Astrocyte (in vitro differentiated cells and primary cell): ENCODE results near the gene LMX1B. TPM values are rescaled to one million over a fixed set of nuclear protein-coding genes. Genes with fewer than 3 reads are reported as not detected.

Experiments used
- DNase-seq: peaks from one replicate; pipeline ENCODE4 v3.0.0-alpha.2; 2010; ENCODE audit warnings: low read depth
- FAIRE-seq: peaks from 2 replicates; lab custom pipeline; 2011; peaks lifted over from hg19 to GRCh38; lab: Jason Lieb, UNC
- H2AFZ ChIP-seq: 2 replicates; pipeline ENCODE4 v1.6.0; 2012; ENCODE audit warnings: low read depth, low read length, inconsistent platforms
- H3K27ac ChIP-seq: 2 replicates; pipeline ENCODE4 v1.5.1; 2011; ENCODE audit warnings: low read depth, low read length, inconsistent platforms
- H3K27me3 ChIP-seq: 2 replicates; pipeline ENCODE4 v1.6.0; 2011; ENCODE audit warnings: low read length, inconsistent platforms; ENCODE audit not compliant: insufficient read depth
- H3K36me3 ChIP-seq: 2 replicates; pipeline ENCODE4 v1.5.1; 2011; ENCODE audit warnings: low read length, inconsistent platforms; ENCODE audit not compliant: insufficient read depth
- H3K4me1 ChIP-seq: 2 replicates; pipeline ENCODE4 v1.5.1; 2011; ENCODE audit warnings: low read length, inconsistent platforms; ENCODE audit not compliant: insufficient read depth
- H3K4me2 ChIP-seq: 2 replicates; pipeline ENCODE4 v1.6.0; 2012; ENCODE audit warnings: low read length, inconsistent platforms
- H3K4me3 ChIP-seq: 2 replicates; pipeline ENCODE4 v1.5.1; 2011; ENCODE audit warnings: low read depth, mild to moderate bottlenecking, low read length, inconsistent platforms; ENCODE audit not compliant: insufficient read depth
- H3K79me2 ChIP-seq: 2 replicates; pipeline ENCODE4 v1.6.0; 2012; ENCODE audit warnings: mild to moderate bottlenecking, low read length, inconsistent platforms; ENCODE audit not compliant: insufficient read depth
- H3K9ac ChIP-seq: 2 replicates; pipeline ENCODE4 v1.6.0; 2012; ENCODE audit warnings: mild to moderate bottlenecking, low read length, inconsistent platforms
- H3K9me3 ChIP-seq: 2 replicates; pipeline ENCODE4 v1.5.1; 2012; ENCODE audit warnings: low read depth, mild to moderate bottlenecking, low read length, inconsistent platforms; ENCODE audit not compliant: insufficient read depth
- H4K20me1 ChIP-seq: 2 replicates; pipeline ENCODE4 v1.6.0; 2012; ENCODE audit warnings: low read length, inconsistent platforms; ENCODE audit not compliant: insufficient read depth
- H3K27ac Mint-ChIP-seq: one replicate; pipeline ENCODE4 v1.8.0; 2021; ENCODE audit warnings: mild to moderate bottlenecking, mixed read lengths; ENCODE audit not compliant: unreplicated experiment
- H3K27me3 Mint-ChIP-seq: one replicate; pipeline ENCODE4 v1.8.0; 2021; ENCODE audit warnings: low read depth, mixed read lengths; ENCODE audit not compliant: unreplicated experiment
- H3K36me3 Mint-ChIP-seq: one replicate; pipeline ENCODE4 v1.8.0; 2021; ENCODE audit warnings: low read depth, mixed read lengths; ENCODE audit not compliant: unreplicated experiment
- H3K4me1 Mint-ChIP-seq: one replicate; pipeline ENCODE4 v1.8.0; 2021; ENCODE audit warnings: low read depth, mixed read lengths; ENCODE audit not compliant: unreplicated experiment
- H3K4me3 Mint-ChIP-seq: one replicate; pipeline ENCODE4 v1.8.0; 2021; ENCODE audit warnings: mild to moderate bottlenecking, moderate library complexity, mixed read lengths; ENCODE audit not compliant: unreplicated experiment
- H3K9me3 Mint-ChIP-seq: one replicate; pipeline ENCODE4 v1.8.0; 2021; ENCODE audit warnings: mild to moderate bottlenecking, mixed read lengths; ENCODE audit not compliant: unreplicated experiment
- EZH2 ChIP-seq: IDR thresholded peaks from 2 replicates; pipeline ENCODE4 v1.6.1; 2012; ENCODE audit warnings: mild to moderate bottlenecking, low read length, inconsistent platforms; ENCODE audit not compliant: insufficient read depth
- total RNA-seq: library from RNA; stranded (reverse); gene quantifications from 2 replicates; pipeline ENCODE4 v1.2.1, GENCODE V29; 2021
- TF ChIP-seq, protein P1 (sequence below): IDR thresholded peaks from 2 replicates; pipeline ENCODE4 v1.5.1; 2011; ENCODE audit warnings: low read depth, mild to moderate bottlenecking, inconsistent platforms, low read length, moderate library complexity; ENCODE audit not compliant: insufficient read depth

The LMX1B gene
- total RNA-seq, 1 donor from 2014 or later: 0.45 TPM

- no peaks in the 10 kb centered on the region for H3K79me2 ChIP-seq
- no peak overlapping the region for H2AFZ ChIP-seq
- no peak overlapping the region for H3K9ac ChIP-seq
- H3K27ac ChIP-seq: no peak overlapping the region
- peaks cover 3% of the 10 kb centered on the region for H3K9me3 Mint-ChIP-seq
- H3K4me3 ChIP-seq: no peak overlapping the region
- peaks cover 75% of the 10 kb centered on the region for H3K27me3 ChIP-seq
- H3K27me3 Mint-ChIP-seq: peaks cover 73% of the 10 kb centered on the region
- no peaks in the 10 kb centered on the region for H3K36me3 ChIP-seq
- no peak overlapping the region for H3K27ac Mint-ChIP-seq
- TF ChIP-seq, protein P1, sequence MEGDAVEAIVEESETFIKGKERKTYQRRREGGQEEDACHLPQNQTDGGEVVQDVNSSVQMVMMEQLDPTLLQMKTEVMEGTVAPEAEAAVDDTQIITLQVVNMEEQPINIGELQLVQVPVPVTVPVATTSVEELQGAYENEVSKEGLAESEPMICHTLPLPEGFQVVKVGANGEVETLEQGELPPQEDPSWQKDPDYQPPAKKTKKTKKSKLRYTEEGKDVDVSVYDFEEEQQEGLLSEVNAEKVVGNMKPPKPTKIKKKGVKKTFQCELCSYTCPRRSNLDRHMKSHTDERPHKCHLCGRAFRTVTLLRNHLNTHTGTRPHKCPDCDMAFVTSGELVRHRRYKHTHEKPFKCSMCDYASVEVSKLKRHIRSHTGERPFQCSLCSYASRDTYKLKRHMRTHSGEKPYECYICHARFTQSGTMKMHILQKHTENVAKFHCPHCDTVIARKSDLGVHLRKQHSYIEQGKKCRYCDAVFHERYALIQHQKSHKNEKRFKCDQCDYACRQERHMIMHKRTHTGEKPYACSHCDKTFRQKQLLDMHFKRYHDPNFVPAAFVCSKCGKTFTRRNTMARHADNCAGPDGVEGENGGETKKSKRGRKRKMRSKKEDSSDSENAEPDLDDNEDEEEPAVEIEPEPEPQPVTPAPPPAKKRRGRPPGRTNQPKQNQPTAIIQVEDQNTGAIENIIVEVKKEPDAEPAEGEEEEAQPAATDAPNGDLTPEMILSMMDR: no peak
- TF ChIP-seq EZH2: no peak
- H3K4me2 ChIP-seq: no peak overlapping the region
- H4K20me1 ChIP-seq: peaks cover 5% of the 10 kb centered on the region
- no peaks in the 10 kb centered on the region for H3K36me3 Mint-ChIP-seq
- DNase-seq: no peak
- H3K4me1 ChIP-seq: no peaks in the 10 kb centered on the region
- no peak for FAIRE-seq
- no peak overlapping the region for H3K4me3 Mint-ChIP-seq
- no peaks in the 10 kb centered on the region for H3K4me1 Mint-ChIP-seq
- H3K9me3 ChIP-seq: no peaks in the 10 kb centered on the region
Observed at GRCh38 chr9:126628146-126628545, 14.4 kb downstream of the LMX1B start.

DNA sequence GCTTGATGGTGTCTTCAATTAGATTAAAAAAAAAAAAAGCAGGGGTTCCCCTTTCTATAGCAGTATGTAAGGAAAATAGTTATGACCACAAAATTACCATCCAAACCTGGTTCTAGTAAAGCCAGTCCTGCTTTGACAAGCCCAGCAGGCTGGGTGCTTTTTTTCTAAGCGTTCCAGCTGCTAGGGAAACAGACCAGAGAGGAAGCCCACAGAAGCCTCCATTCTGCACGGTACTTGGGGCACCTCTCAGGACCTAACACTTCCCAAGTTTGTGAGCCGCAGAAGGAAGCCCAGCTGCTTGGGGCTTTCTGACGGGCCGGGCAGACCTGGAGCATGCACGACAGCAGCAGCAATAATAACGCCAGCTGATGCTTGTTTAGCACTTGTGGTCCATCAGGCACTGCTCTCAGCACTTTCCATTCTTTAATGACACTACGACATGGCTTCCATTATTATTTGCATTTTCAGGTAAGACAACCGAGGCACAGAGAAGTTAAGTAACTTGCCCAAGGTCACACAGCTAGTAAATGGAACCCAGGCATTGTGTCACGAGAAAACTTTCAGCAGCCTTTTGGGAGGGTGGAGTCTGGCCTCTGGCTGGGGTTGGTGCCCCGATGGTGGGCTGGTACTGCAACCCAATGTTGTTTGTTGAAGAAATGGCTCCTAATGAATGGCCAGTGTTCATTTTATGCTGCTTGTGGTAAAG is 15.4 kb downstream of the LMX1B start:
- Histone ChIP-seq H2AFZ (no peak overlapping the region), H3K9ac (no peak overlapping the region), H3K4me2 (no peak overlapping the region), H3K79me2 (no peaks in the 10 kb centered on the region), H3K27ac (no peak overlapping the region), H3K36me3 (no peaks in the 10 kb centered on the region), H4K20me1 (peaks cover 5% of the 10 kb centered on the region), H3K4me1 (no peaks in the 10 kb centered on the region), H3K27me3 (peaks cover 74% of the 10 kb centered on the region), H3K9me3 (no peaks in the 10 kb centered on the region), H3K4me3 (no peak overlapping the region)
- Mint-ChIP-seq H3K27ac (no peak overlapping the region), H3K9me3 (peaks cover 3% of the 10 kb centered on the region), H3K4me3 (no peak overlapping the region), H3K4me1 (peaks cover 2% of the 10 kb centered on the region), H3K36me3 (no peaks in the 10 kb centered on the region), H3K27me3 (peaks cover 77% of the 10 kb centered on the region)
- TF ChIP-seq EZH2: no peak
- TF ChIP-seq, protein P1: no peak
- DNase-seq (no peak), FAIRE-seq (no peak)
